Activated CD4-positive, alpha-beta T cell treated with anti-CD3 and anti-CD28 coated beads for 4 hours (primary cell): ENCODE results near the gene TGFBR1.

Experiments
- DNase-seq, 2 donors: peaks; one replicate each; pipeline ENCODE4 v3.0.0-alpha.2; 2020

Gene TGFBR1

GRCh38 chr9:99108131-99108530 lies 3.2 kb downstream of the TGFBR1 start:
- no peak for DNase-seq

DNA sequence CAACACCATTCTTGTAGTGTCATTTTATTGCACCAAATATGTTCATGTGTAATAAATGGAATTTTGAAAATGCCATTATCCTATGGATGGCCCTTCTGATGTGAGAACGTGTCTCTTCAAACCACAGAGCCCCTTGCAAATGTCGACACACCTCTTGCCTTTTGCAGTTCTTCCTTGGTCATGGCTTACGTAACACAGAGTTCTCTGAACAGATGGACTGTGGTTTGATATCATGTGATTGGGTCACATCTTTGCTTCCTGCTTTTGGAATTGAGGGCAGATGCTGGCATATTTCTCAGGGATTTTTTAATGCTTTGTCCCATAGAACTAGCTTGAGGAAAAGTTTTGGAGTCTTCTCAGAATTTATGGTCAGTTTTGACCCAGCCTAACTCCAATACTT lies 4.6 kb downstream of the TGFBR1 start:
- no peak for DNase-seq

DNA sequence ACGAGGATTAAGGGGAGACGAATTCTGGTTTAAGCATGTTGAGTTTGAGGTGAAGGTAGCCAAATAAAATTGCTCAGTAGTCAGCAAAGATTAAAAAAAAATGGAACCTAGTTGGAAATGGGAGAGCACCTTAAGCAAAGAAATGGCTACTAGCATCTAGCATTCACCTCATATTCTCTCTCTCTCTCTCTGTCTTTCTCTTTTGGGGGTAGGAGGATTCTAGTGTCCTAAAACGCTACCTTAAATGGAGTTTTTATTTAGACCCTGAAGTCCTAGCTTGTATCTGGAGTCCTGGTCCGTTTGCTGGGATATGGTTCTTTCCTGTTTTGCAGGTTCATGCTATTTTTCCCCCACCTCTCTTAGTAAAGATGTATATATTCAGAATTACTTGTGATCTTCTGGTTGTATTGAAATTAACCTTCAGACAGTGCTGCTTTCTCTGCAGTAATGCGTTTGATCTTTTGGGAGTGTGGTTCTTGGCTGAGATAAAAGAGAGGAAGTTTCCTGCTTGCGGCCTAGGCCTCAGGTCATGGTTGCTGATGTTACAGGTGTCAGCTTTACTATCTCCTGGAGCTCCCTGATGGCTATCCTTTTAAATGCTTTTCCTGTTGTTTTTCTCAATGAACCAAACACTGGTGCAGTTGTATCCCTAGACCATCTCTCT lies 8.0 kb downstream of the TGFBR1 start:
- DNase-seq, result peak; percentile 36 to 38

DNA sequence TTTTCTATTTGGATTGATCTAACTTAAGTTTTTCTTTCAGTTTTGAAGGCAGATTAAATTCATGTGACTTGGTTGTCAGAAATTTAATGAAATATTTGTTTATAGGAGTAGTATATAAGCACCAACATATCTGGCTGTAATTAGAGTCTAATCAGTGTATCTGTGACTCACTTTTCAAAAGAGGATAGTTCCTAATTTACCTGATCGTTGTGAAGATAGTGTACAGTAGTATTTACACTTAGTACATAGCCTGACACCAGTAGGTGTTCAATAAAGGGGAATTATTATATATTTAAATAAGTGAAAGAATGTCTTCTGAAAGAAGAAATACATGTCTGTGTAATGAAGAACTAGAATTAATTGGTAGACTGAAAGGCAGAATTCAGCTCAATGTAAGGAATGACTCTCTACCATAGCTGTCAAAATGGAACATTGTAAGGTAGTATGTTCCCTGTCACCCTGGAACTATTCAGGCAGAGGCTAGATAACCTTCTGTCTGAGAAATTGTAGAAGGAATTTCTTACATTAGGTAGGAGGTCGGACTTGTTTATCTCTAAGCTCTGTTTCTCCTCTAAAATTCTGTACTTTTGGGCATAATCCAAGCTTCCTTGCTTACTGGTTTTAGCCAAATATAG lies 8.6 kb downstream of the TGFBR1 start:
- DNase-seq, result no peak

DNA sequence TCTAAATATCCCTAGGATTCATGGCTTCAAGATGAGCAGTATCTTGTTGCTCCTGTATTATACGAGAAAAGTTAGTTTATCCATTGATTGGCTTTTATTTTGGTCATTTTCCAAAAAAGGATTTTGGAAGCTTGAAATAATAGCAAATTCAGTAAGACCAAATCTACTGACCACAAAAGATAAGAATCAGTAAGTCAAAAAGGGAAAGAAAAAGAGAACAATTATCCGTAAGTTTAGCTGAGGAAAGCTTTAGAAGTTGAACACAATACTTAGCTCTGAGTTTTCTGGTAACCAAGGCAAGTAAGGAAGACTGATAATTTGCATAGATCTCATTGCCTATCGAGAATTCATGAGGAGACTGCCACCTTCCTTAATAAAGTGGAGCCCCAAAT lies 9.1 kb downstream of the TGFBR1 start:
- no peak for DNase-seq

DNA sequence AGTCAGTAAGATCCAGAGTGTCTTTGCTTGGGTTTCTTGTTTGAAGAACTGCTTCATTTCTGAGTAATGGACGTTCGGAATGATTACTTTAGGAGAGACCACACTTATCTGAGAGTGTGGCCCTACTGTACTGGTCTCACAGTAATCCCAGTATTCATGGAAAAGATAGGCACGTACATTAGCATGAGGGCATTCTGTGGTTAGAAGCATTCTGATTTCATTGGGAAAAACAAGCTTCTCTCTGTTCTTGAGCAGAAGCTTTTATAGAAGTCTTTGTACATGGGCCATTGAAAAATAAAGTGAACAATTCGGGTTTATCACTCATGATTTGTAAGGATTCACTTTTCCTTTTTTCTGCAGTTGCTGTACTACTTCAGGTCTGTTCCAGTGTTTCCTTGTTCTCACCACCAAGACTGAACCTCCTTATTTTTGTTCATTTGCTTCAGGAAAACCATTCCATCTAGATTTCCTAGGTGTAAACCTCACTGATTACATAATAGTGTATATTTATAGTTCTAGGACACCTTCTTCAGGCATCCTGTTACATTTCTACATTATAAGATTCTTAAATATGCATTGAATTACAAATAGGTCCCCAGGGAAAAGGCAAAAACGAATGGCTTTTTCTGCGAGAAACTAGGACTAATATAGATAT lies 10.1 kb downstream of the TGFBR1 start:
- DNase-seq, result no peak

- no peak for DNase-seq
These were observed 11.1 kb downstream of the TGFBR1 start for GRCh38 chr9:99116003-99116411.

DNA sequence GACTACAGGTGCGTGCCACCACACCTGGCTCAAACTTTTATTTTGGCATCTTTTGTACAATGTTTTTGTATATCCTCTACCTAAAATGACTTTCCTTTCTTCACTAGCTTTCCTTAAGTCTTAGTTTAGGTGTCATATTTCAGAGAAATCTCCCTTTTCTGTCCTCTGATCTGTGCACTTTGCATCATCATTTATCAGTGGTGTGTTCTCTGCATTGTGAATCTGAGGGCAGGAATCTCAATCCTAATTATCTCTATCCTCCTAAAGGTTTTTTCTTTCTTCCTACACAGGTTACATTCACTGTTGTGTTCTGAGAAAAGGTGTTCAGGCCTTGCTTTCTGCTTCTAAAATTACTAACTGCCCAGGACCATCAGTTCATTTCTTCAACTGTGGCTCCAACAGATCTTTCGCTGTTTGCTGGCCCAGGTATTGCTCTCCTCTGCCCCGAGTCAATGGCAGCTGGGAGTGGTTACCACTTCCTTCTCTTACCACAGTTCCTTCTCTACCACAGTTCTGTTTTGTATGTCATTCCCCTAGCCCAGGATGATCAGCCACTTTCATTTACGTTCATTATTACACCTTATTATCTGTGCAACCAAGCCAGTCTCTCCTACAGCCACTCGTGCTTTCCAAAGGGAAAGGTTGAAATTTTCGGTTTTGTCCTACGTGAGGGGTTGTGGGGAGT lies 14.0 kb downstream of the TGFBR1 start:
- peak; percentile 33 to 44 for DNase-seq

DNA sequence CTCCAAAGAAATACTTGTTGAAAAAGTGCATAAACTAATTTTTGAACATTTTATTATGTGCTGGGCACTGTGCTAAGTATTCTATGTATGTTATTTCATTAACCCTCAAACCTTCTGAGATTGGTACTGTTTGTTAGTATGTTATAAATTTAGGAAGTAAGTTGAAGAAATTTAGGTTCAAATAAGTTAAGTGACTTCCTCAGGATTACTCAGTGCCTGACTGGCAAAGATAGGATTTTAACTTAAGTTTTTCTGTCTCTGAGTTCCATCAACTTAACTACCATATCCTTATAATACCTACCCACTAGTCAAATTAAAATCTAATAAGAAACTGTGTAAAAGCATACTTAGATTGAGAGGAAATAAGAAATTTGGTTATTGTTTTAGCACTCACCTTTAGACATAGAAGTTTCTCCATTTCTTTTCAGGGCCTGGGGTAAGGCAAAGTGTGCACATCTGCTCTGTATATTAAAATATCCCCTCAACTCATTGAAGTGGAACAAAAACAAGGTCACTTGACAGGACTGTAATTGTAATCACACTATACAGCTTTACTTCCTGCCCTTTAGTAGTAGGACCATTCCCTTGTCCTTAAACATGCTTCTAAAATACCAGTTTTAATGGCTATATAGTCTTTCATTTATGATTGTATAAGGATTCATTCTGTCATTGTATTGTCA lies 15.2 kb downstream of the TGFBR1 start:
- DNase-seq, result no peak

- DNase-seq, result no peak
These were observed 16.7 kb downstream of the TGFBR1 start for GRCh38 chr9:99121604-99122003.

- no peak for DNase-seq
These were observed 19.8 kb downstream of the TGFBR1 start for GRCh38 chr9:99124534-99125255.

- no peak for DNase-seq
These were observed 20.5 kb downstream of the TGFBR1 start for GRCh38 chr9:99125446-99125845.

- DNase-seq, result no peak
These were observed 21.4 kb downstream of the TGFBR1 start for GRCh38 chr9:99126312-99126711.

- no peak for DNase-seq
These were observed 22.6 kb downstream of the TGFBR1 start for GRCh38 chr9:99127356-99128132.

DNA sequence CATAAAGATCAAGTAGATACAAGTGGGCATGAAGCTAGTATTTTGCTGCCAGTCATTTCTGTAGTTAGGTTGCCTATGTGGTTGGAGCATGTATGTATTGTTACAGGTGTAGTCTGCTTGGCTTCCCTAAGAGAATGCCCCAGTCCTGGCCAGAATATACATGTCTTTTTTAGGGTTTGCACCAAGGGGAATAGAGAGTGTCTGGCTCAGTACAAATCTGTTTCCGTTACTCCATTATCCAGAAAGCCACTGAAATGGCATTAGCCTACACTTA lies 23.2 kb downstream of the TGFBR1 start:
- no peak for DNase-seq

DNA sequence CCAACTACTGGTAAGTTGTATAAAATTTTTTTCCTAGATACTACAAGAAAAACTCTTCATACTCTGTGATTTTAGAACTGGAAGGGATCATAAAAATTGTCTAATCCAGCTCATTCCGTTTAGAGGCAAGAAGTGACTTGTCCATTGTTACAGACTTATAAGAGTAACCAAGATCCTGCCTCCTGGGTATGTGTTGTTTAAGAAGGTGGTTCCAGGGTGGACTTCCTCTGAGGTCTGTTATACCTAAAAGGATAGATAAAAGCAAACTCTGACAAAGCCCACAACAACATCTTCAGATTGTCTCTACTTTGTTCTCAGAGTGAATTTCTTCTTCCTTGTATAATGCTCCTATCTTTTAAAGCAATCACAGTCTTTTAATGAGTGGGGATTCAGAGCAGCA lies 24.2 kb downstream of the TGFBR1 start:
- DNase-seq, result no peak

DNA sequence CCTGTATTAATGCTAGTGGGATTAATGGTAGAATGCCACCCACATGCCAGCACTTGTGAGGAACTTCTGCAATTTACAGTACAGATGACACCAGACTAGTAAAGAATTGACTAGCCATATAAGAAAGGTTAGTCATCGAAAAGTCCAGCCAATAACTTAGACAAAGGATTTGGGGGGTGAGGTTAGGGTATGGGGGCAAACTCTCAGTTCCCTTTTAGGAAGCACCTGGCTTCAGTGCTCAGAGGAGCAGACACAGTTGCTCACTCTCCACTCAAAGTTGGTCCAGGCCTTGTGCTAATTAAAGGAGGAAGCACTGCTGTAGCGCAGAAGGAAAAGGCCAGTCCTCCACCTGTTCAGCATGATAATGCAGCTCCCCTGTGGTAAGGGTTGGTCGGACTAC lies 25.2 kb downstream of the TGFBR1 start:
- DNase-seq, result no peak

- no peak for DNase-seq
These were observed 28.2 kb downstream of the TGFBR1 start for GRCh38 chr9:99133145-99133544.

DNA sequence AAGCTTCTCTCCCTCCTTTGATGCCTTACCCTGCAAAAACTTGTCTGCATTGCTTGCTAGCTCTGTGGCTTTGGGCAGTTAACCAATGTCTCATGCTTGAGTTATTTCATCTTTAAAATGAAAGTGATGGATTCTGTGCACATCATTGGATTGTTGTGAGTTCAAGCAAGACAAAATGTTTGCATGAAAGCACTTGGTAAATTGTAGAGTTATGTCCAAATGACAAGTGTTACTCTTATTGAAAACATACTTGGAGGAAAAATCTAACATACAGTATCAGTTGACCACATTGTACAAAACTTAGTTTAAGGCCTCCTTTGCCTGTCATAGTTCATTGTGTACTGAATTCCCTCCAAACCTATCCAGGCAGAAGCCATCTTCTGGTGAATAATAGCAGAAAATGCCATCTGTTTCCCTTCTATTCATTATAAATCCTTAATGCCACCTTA lies 30.0 kb downstream of the TGFBR1 start:
- no peak for DNase-seq

DNA sequence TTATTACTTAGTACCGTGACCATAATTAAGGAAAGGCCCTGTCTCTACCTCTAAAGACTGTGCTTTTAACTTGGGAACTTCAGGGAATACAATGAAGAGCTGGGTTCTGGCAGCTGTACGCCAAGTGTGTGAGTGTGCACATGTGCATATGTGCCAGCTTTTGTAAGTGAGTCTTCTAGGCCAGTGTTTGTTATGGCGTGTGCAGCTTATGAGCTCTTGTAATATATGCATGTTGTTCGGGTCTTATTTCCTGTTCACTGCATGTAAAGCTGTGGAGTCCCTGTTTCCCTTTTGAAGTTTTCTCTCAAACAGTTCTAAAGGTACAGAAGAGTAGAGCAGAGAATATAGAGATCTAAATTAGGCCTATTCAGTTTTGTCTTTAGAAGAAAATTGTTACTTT lies 30.5 kb downstream of the TGFBR1 start:
- DNase-seq, result no peak

DNA sequence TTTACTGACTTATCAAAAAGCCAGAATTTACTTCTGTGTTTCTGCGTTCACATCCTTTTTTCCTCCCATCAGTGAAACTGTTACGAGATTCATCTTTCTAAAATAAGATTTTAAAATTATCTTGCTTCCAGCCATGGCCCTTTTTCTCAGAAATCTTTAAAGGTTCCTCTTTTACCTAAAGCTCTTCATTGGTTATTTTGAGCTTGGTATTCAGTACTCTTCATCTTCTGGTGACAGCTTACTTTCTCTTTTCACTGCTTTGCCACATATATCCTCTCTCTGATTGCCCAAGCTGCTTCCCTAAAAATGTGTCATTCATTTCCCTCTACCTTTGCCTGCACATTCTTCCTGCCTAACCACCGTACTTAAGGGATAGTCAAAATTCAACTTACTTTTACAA lies 32.3 kb downstream of the TGFBR1 start:
- DNase-seq, result no peak

GRCh38 chr9:99137891-99138290 lies 33.0 kb downstream of the TGFBR1 start:
- DNase-seq, result no peak
